Transverse colon (tissue), 1 donor: ENCODE measurements around the gene SLC6A16.

Experiments used
- EP300 ChIP-seq: sonication (generic); formaldehyde crosslinking; IDR thresholded peaks from one replicate; pipeline ENCODE4 v1.6.1; 2017; ENCODE audit warnings: antibody characterized with exemption, low read depth
- POLR2A ChIP-seq: fragments of 450-650 bp; IDR thresholded peaks from one replicate; pipeline ENCODE4 v1.6.1; 2016; ENCODE audit warnings: antibody characterized with exemption, mild to moderate bottlenecking, moderate library complexity

- no peak for TF ChIP-seq EP300
- no peak for TF ChIP-seq POLR2A
These were observed 46.2 kb upstream of the SLC6A16 start for GRCh38 chr19:49371184-49371583.
